ENCODE measurements around the gene METTL6.

GRCh38 chr3:15372918-15373317 is 54.4 kb downstream of the METTL6 start:
- TF ChIP-seq RBBP5 (conservative IDR thresholded peaks at IDR 0.05) (no peak), IKZF1 (conservative IDR thresholded peaks at IDR 0.05) (no peak), E4F1 (IDR thresholded peaks at IDR 0.05; ENCODE audit: borderline replicate concordance, partially characterized antibody) (no peak), ASH2L (IDR thresholded peaks at IDR 0.05; ENCODE audit: borderline replicate concordance, low read depth) (no peak), BRCA1 (IDR thresholded peaks at IDR 0.05; ENCODE audit: low read depth, low read length) (no peak), REST (IDR thresholded peaks at IDR 0.05; ENCODE audit: low read depth, low read length) (no peak), EP300 (IDR thresholded peaks at IDR 0.05; ENCODE audit: borderline replicate concordance in 1 of 2, control insufficient read depth in 1 of 2, low read depth in 2 of 2, low read length in 2 of 2) (no peak), CREM (IDR thresholded peaks at IDR 0.05; ENCODE audit: low read depth) (no peak), YY1 (IDR thresholded peaks at IDR 0.05; ENCODE audit: low read depth, low read length) (no peak), E2F8 (IDR thresholded peaks at IDR 0.05; ENCODE audit: low read depth, partially characterized antibody) (no peak), NRF1 (conservative IDR thresholded peaks at IDR 0.05; ENCODE audit: low read depth, low read length) (no peak), MAX (IDR thresholded peaks at IDR 0.05; ENCODE audit: low read depth, low read length) (no peak), RFX5 (IDR thresholded peaks at IDR 0.05; ENCODE audit: low read depth, low read length) (no peak), RAD51 (IDR thresholded peaks at IDR 0.05) (no peak)
